RWPE1 (cell line): Measurements from ENCODE around the gene SGCA.

Experiments
- CTCF ChIA-PET: fragments of 350-600 bp; sonication (Branson Sonifier 250); formaldehyde crosslinking; extraction: SDS; loops from one replicate; lab custom pipeline; 2021; lab: Yijun Ruan, JAX
- POLR2A ChIA-PET: fragments of 400-600 bp; formaldehyde crosslinking; extraction: SDS; loops from one replicate; lab custom pipeline; 2020; ENCODE audit warnings: antibody characterized with exemption; ENCODE audit not compliant: low non-redundant PET; lab: Yijun Ruan, JAX
- DNase-seq: peaks from one replicate; pipeline ENCODE4 v3.0.0; 2012; ENCODE audit warnings: low spot score
- H3K27ac ChIP-seq: fragments of 450-650 bp; 2 replicates; pipeline ENCODE4 v1.5.1; 2017
- CTCF ChIP-seq: fragments of 450-650 bp; conservative IDR thresholded peaks from 2 replicates; pipeline ENCODE4 v1.5.1; 2017; ENCODE audit warnings: low read depth, mild to moderate bottlenecking

The SGCA gene

GRCh38 chr17:50211249-50212120 lies 45.7 kb downstream of the SGCA start:
- TF ChIP-seq CTCF, result no peak
- H3K27ac ChIP-seq, result peak overlapping the region; percentile 67
- ChIA-PET POLR2A (interaction anchor here (0.6 kb wide), 1 partner anchor 35 kb away, joined by 5 read pairs; no protein-coding TSS in a partner anchor), CTCF (interaction anchor here (0.6 to 1.3 kb wide), 3 partner anchors 46 to 77 kb away, joined by 3 to 4 read pairs (median 3); partner anchors contain the start of gene SGCA)
- no peak for DNase-seq

GRCh38 chr17:50212121-50212843 lies 46.5 kb downstream of the SGCA start:
- ChIA-PET CTCF (interaction anchor here (0.6 to 1.3 kb wide), 5 partner anchors 14 to 77 kb away, joined by 3 to 6 read pairs (median 3); no protein-coding TSS in a partner anchor), POLR2A (no interaction called here)
- H3K27ac ChIP-seq, result peak overlapping the region; percentile 7; the same call in 1 of the 2 replicates
- TF ChIP-seq CTCF, result no peak
- no peak for DNase-seq

DNA sequence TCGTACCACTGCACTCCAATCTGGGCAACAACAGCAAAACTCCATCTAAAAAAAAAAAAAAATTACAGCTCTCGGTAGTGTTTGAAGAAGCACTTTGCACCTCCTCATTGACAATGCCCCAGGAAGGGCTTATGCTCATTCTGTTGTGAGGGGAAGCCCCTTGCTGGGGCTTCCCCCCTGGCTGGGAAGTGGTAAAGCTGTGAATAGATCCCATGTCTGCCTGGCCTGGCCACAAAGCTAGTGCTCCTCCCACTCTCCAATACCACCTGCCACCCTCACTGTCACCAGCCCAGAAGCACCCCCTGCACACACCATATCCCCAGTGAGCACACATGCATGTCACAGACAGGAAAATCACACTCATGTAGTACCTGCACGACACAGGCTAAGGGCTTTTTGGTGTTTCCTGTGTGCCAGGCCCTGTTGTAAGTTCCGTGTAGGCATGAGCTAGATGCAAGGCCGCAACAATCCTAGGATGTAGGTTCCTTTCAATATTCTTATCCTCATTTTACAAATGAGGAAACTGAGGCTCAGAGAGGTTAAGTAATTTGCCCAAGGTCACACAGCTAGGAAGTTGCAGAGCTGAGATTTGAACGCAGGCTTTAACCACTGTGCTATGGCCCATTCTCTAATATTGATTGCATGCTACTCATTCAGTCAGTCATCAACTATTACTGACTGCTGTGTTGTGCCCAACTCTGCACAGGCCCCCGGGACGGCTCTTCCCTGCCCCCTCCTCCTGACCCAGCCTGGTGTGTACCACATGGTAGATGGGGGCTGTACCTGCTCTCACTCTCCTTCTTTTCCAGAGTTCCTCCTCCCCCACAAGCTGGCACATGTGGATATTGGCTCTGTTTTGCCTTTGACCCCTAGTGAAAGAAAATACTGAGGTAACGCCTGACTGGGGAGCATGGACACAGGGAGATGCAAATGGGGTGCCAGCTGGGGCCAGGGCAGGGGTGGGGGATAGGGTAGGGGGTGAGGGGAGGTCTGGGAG lies 47.5 kb downstream of the SGCA start:
- CTCF ChIA-PET, result interaction anchor here (0.6 to 2.1 kb wide), 8 partner anchors 13 to 76 kb away, joined by 3 to 6 read pairs (median 4); no protein-coding TSS in a partner anchor
- no peak for DNase-seq
- POLR2A ChIA-PET, result no interaction called here
- no peak for TF ChIP-seq CTCF
- H3K27ac ChIP-seq, result no peak overlapping the region

- H3K27ac ChIP-seq, result no peak overlapping the region
- no peak for DNase-seq
- CTCF ChIA-PET, result interaction anchor here (2.1 kb wide), 1 partner anchor 15 kb away, joined by 6 read pairs; no protein-coding TSS in a partner anchor
- POLR2A ChIA-PET, result interaction anchor here (0.6 kb wide), 1 partner anchor 250 kb away, joined by 3 read pairs; no protein-coding TSS in a partner anchor
- no peak for TF ChIP-seq CTCF
Measured at GRCh38 chr17:50214976-50215760, 49.4 kb downstream of the SGCA start.

GRCh38 chr17:50217591-50217990 lies 51.8 kb downstream of the SGCA start:
- H3K27ac ChIP-seq, result no peak overlapping the region
- no peak for TF ChIP-seq CTCF
- POLR2A ChIA-PET, result no interaction called here
- CTCF ChIA-PET, result interaction anchor here (0.6 to 1.0 kb wide), 3 partner anchors 17 to 40 kb away, joined by 3 to 4 read pairs (median 3); no protein-coding TSS in a partner anchor
- DNase-seq, result no peak
